Measurements from ENCODE around the gene NOTCH3.

The NOTCH3 gene

DNA sequence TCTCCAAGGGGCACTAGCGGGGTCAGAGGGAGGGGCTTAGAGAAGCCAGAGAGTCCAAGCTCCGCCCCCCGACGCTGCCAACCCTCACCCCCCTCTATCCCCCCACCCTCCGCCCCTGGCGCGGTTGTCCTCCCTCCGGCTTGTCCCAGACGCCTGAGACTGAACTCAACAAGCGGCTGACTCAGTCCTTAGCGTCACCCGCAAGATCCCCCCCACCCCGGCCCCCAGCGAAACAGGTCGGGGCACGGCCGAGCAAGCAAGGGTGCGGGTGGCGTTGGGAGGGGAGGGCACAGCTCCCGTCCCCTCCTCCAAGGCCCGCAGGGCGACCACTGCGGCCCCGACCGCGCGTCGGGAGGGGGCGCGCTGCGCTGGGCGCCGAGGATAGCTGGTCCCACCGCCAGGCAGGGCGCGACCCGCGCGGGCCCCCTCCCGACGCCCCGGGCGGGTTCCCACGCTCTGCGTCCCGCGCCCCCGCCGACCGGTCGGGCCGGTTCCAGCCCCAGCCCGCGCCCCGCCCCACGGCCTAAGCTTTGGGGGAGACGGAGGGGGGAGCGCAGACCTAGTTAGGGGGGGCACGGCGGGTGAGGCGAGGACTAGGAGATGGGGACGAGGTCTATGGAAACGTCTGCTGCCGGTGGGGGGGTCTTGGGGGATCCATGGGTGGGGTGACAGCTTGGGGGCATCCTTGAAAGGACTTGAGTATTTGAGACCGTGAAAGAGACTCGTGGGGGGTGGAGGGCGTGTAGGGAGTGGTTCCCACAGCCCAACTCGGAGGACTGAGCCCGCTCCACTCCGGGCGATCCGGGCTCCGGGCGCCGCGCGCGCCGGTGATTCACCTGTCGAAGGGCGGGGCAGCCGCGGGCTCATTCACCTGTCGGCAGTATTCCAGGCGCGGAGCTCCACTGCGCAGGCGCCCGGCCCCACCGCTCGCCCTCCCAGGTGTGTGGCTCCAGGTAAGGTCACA is 5.1 kb downstream of the NOTCH3 start:
- DNase-seq: no peak

DNA sequence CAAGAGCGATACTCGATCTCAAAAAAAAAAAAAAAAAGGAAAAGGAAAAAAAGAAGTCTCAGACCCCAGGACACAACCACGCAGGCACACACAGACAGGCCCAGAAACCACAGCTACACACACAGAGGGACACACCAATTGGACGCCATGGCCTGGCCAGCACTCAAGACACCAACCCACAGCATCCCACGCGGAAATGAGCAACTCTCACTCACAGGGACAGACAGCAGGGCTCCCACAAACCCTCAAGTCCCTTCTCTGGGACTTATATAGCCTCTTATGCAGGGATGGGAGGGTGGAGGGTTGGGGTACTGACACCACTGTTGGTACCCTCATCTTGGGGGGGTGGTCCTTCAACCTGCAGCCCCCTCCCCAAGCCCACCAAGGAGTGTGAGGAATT is 5.9 kb downstream of the NOTCH3 start:
- DNase-seq: no peak

DNA sequence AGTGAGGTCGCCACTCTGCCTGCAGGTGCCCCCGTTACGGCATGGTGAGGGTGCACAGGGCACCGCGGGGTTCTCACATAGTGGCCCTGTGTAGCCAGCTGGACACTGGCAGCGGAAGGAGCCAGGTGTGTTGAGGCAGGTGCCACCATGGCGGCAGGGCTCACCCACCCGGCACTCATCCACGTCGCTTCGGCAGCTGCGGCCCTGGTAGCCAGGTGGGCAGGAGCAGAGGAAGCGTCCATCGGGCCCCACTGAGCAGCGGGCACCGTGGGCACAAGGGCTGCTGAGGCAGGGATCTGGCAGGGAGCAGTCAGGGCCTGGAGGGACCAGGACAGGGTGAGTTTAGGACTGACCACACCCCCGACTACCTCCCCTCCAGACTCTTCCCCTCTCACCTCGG is 8.8 kb downstream of the NOTCH3 start:
- DNase-seq: no peak

DNA sequence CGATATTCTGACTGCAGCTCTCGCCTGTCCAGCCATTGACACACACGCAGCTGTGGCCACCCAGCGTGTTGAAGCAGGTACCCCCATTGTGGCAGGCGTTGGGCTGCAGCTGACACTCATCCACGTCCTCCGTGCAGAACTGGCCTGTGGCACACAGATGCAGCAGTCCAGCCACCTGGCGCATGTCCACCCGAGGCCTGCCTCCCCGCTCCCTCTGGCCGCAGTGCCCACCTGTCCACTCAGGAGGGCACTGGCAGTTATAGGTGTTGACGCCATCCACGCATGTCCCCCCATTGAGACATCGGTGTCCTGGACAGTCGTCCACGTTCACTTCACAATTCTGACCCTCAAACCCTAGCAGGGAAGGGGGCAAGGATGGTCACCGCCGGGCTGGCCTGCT is 9.3 kb downstream of the NOTCH3 start:
- no peak for DNase-seq

DNA sequence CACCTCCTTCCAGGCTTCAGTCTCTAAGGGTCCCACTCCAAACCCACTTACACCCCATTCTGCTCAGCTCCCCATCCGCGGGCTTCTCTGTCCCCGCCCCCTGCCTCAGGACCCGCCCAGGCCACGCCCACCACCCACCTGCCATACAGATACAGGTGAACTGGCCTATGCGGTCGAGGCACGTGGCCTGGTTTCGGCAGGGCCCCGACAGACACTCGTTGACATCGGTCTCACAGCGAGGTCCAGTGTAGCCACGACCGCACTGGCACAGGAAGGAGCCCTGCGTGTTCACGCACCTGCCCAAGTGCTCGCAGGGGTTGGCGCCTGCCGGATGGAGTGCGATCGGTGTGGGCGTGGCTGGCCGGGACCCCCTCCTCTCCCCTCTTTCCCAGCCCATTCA is 11.9 kb downstream of the NOTCH3 start:
- DNase-seq: no peak

DNA sequence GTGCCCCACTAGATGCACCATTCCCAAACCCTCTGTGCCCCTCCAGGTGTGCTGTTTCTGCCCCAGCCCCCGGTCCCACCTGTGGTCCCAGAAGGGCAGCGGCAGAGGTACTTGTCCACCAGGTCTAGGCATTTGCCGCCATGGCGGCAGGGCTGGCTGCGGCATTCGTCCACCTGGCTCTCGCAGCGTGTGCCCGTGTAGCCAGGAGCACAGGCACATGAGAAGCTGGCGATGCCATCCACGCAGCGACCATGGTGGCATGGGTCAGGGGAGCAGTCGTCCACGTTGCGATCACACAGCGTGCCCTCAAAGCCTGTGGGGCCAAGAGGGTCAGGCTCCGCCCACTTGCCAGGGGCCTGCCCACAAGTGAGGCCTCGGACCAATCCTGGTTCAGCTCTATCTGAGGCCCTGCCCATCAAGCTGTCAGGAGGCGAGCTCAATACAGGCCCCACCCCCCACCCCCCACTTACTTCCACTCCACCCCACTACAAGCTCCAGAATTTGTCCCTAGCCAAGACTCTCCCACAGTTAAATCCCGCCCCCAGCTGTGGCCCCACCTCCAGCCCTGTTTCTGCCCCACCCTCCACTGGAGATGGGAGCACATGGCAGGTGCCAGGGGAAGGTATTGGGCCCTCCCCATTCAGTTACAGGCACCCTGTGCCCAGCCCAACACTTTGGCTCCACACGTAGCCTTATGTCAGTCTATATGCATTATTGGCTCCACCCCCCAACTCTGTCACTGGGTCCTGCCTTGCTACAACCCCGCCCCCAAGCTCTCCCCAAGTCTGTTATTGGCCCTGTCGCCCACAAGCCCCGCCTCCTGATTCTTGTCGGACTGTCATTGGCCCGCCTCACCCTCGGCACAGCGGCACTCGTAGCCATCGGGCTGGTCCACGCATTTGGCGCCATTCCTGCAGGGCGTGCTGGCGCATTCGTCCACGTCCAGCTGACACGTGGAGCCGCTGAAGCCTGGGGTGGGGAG is 13.5 kb downstream of the NOTCH3 start:
- DNase-seq: no peak

DNA sequence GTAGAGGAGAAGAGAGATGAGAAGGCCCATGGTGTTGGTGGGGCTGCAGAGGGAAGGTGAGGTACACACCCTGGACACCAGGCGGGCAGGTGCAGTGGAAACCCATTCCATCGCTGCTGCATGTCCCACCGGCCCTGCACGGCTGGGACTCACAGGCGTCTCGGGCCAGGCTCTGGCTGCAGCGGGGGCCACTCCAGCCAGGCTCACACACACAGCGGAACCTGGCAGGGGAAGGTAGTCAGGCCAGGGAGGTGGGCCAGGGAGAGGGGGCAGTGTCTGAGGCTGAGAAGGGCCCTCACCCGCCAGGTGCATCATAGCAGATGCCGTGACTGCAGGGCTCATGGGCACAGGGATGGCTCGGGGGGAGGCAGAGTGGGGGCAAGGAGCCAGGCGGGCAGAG is 15.6 kb downstream of the NOTCH3 start:
- DNase-seq: no peak

DNA sequence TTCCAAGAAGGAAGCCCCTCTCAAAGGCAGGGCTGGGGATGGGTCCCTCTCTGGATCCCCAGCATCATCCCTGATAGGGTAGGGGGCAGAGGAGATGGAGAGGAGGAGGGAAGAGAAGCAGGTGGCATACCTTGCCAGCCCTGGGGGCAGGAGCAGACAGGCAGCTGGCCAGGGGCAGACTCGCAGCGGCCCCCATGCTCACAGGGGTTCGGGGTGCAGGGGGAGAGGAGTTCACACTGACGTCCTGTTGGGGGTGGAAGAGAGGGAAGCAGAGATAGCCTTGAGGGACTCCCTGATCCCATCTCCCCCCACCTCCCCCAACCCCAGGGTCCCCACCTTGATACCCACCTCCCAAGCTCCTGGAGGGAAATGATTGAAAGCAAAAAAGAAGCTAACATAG is 16.0 kb downstream of the NOTCH3 start:
- no peak for DNase-seq

DNA sequence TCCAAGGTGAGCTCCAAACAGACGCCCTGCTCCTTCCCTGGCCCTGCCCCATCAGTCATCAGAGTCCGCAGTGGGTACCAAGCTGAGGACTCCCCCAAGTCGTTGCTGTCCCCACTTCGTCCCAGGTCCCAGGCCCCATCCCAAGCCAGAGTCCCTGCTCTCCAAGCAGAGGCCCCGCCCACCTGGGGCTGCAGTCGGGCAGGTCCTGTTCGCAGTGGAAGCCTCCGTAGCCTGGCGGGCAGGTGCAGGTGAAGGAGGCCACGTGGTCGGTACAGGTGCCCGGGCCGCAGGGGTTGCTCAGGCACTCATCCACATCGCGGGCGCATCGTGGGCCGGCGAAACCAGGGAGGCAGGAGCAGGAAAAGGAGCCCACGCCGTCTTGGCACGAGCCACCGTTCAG is 19.4 kb downstream of the NOTCH3 start:
- DNase-seq: no peak

DNA sequence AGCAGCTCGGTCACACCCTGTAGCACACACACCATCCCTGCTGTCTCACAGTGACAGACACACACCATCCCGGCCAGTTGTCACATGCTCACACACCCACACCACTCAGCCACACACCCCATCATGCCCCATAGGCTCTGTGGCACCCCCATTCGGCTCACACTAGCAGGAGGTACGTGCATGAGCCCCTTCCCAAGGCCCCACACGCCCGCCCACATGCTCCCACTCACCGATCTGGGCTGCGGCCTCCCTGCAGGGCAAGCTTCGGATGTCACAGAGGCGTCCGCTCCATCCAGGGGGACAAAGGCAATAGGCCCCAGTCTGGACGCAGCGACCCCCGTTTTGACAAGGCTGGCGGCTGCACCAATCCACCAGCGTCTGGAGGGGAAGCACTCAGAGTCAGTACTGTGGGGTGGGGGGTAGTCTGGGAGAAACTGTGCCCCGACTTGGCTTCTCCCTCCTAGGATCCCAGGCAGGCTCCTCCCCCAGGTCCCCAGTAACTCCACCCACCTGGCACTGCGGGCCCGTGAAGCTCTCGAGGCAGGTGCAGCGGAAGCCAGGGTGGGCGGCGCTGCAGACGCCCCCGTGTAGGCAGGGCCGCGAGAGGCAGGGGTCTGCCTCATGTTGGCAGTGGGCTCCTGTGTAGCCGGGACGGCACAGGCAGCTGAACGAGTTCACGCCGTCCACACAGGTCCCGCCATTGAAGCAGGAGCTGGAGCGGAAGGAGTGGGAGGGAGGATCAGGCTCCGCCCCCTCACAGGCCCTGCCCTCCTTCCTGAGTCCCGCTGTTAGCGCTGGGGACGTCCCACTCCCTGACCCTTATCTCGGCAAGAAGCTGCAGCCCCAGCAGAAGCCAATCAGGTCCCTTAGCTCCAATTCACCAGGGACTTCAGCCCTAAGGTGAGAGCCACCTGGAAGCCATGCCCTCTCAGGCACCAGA is 20.1 kb downstream of the NOTCH3 start:
- no peak for DNase-seq

DNA sequence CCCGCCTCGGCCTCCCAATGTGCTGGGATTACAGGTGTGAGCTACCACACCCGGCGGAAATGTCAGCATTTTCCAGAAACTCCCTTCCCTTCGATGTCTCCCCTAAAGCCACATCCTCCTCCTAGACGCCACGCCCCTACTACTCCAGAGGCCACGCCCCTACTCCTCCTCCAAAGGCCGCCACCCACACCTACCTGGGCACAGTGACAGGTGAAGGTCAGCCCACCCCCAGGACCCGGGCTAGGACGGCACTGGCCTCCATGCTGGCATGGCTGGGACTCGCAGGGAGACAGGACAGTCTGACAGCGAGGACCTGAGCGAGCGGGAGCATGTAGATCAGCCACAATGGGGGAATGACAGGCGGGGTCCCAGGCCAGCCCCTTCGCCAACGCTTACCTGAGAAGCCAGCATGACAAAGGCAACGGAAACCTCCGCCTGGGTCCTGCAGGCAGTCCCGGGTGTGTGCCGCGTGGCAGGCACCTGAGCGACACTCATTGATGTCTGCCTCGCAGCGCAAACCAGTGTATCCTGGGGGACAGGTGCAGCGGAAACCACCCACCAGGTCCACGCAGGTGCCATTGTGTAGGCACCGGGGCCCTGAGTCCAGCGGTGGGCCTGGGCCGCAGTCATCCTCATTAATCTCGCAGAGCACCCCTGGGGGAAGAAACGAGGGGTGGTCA is 22.0 kb downstream of the NOTCH3 start:
- DNase-seq: no peak

DNA sequence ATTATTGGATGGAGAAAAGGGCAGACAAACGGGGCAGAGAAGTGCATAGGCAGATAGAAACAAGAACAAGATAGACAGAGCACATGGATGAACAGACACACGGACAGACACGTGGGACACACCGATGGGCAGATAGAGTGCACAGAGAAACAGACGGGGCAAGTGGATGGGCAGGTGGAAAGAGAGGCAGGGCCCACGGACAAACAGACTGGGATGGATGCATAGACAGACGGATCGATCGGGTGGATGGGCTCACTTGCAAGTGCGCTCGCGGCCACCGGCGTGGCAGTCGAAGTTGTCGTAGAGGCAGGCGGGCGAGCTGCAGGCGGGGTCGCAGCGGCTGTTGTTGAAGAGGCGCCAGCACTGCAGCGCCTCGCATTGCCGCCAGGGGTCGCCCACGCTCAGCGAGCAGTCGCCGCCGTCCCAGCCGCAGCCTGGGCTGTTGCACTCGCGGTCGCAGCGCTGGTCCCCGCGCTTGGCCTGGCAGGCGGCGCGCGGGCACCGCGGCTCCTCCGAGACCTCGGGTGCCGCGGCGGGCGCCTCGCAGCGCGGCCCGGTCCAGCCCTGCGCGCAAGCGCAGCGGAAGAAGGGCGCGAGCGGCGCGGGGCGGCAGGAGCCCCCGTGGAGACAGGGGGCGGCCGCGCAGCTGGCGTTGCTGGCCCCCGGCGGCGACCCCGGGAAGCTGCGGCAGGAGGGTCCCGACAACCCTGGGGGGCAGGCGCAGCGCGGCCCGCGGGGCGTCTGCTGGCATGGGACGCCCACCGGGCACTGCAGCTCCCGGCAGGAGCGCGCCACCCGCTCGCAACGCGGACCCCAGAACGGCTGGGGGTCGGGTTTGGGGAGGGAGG is 23.3 kb downstream of the NOTCH3 start:
- DNase-seq: peak; percentile 84 to 85

DNA sequence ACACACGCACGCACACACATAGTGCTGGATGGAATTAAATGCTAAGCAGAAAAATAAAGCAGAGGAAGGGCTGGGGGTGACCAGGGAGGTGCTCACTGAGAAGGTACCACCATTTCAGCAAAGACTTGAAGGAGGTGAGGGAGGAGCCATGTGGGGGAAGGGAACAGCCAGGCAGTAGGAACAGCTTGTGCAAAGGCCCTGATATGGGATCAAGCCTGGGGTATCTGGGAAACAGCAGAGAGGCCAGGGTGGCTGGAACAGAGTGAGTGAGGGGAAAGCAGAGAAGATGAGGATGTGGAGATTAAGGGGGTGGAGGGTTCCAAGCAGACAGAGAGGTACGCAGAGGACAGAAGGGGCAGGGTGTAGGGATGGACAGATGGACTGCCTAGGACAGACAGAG is 25.2 kb downstream of the NOTCH3 start:
- DNase-seq: no peak

DNA sequence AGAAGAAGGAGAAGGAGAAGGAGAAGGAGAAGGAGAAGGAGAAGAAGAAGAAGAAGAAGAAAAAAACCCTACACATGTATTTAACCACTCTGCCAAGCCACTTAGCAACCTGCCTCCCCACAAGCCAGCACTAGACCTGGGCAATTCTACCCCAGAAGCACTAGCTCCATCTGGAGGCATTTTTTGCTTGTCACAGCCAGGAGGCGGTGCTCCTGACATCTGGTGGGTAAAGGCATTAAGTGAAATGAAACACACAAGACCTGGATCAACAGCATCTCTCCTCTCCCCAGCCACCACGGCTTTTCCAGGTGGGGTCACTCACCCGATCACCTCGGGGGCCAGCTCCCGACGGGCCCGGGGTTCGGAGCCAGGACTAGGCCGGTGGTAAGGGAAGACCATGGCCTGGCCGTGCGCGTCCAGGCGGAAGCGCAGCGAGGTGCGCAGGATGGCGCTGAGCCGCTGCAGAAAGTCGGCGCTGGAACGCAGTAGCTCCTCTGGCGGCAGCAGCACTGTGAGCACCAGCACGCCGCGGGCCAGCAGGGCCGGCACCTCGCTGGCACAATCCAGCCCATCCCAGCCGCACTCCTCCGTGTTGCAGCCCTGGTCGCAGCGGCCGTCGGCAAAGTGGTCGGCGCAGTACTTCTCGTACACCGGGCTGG is 26.9 kb downstream of the NOTCH3 start:
- DNase-seq: no peak

DNA sequence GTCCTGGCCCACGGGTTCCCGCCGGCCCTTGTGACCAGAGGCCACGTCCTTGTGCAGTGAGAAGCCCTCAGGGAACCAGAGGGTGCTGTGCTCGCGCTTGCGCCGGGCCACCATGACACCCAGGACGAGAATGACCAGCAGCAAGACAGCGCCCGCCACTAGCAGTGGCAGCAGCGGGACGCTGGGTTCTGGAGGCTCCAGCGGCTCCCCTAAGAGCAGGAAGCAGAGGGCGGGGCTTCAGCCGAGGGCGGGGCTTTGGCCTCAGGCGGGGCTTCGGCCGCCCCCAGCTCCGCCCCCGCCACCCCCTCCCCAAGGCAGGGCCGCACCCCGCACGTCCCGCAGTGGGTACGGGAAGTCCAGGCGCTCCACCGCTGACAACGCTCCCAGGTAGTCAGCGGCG is 30.4 kb downstream of the NOTCH3 start:
- no peak for DNase-seq

DNA sequence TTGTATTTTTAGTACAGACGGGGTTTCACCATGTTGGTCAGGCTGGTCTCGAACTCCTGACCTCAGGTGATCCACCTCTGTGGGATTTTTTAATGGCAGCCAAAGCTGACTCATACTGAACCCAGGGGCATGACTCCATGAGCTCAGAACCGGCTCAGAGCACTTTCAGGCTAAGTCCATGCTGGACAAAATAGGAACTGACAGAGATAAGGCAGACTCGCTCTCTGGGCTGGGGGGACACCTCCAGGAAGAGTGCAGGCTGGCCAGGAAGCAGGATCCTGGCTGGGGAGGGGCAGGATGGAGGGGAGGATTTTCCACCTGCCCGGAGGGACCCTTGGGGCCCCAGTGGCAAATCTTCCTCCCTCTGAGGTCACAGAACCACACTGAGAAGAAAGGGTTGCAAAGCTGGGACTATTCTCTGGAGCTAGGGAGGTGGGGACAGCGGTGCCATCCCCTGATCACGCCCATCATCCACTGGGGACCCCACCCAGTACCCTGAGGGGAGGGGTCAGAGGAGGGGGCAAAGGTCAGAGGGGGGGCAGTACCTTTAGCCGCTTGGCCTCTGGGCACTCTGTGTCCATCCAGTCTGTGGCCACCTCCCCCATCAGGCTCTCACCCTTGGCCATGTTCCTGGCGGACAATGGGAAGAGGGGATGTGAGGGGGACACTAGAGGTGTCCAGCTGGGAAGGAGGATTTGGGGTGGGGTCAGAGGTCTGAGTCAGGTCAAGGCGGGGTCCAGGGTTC is 31.1 kb downstream of the NOTCH3 start:
- no peak for DNase-seq

DNA sequence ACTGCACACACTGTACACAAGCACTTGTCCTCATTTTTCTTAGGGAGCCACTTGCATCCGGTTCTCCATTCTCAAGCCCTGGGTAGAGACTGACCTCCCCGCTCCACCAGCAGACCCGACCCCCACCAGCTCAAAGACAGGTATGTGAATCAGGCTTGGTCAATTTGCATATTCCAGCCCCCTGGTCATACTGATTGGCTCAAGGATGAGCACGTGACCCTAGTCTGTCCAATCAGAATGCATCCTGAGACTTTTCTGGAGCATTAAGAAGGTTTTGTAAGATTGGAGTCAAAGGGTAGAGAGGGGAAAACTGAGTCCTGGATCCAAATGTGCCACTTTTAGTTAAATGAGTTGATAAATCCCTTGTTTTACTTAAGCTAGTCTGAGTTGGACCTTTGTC is 34.1 kb downstream of the NOTCH3 start:
- DNase-seq: no peak

DNA sequence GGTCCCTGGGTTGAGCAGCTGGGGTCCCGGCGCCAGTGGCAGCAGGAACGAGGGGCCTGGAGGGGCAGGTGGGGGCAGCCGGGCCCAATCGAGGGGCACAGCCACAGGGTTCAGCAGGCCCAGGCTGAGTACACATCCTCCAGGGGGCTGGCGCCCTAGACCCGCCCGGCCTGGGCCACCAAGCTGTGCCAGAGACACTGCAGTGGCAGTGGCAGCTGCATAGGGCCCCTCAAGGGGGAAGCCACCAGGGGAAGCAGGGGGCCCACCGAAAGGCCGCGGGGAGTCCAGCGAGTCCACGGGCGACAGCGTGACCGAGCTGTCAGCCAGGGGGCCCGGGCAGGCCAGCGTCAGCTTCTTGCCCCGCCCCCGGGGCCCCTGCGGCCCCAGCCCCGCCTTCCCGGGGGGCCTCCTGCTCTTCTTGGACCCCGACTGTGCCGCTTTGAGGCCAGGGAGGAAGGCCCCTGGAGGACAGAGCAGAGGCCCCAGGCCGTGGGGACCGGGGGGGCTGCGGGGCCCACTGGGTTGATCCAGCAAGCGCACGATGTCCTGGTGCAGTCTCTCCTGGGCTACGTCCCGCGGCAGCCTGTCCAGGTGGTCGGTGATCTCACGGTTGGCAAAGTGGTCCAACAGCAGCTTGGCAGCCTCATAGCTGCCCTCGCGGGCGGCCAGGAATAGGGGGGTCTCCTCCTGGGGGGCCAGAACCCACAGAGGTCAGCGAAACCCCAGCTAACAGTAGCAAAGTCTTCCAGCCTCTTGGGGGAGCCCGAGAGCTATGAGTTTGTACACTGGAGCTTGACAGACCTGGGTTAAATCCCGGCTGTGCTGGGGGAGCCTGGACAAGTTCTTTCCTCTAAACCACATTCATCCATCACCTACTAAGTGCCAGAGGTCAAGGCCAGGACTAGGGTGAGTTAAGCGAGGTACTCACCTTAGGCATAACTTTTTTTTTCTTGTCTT is 39.5 kb downstream of the NOTCH3 start:
- DNase-seq: peak in 1 of 2 experiments; percentile 18
